ENCODE data around the gene AMBP. TPM values are rescaled to one million over a fixed set of nuclear protein-coding genes. Genes with fewer than 3 reads are reported as not detected.

AMBP gene
- total and polyA plus RNA-seq, 2 of the 13 experiments (the other 11 are each of a cell fraction or from before 2014, with no cell fraction given): 1,510 to 2,580 TPM

GRCh38 chr9:114125476-114126013 is 47.4 kb upstream of the AMBP start:
- peaks cover 63% of the 10 kb centered on the region for H3K4me1 ChIP-seq (ENCODE audit: insufficient read depth, low read length)
- H3K36me3 ChIP-seq (replicated peaks in 1 of 2; ENCODE audit: control insufficient read depth in 1 of 2, insufficient read depth in 2 of 2, low read length in 2 of 2): no peaks in the 10 kb centered on the region
- in situ Hi-C loops (cut with HindIII; ENCODE audit: extremely low pct_ligation_motif_present, low pct_unique_long_range_greater_than_20kb) (no loop called here), intact Hi-C loops (cut with micrococcal nuclease; ENCODE audit: unreplicated experiment) (no loop called here)
- peaks cover 8% of the 10 kb centered on the region; the same call in 1 of the 2 replicates for H3K9me3 ChIP-seq (ENCODE audit: low read length)
- H2AFZ ChIP-seq (ENCODE audit: low read length): no peak overlapping the region
- H3K79me2 ChIP-seq (ENCODE audit: insufficient read depth, low read length): no peaks in the 10 kb centered on the region
- DNase-seq (ENCODE audit: low spot score) (no peak), FAIRE-seq (no peak), ATAC-seq (no peak)
- CTCF ChIA-PET (ENCODE audit: low intra/inter-chr PET ratio, low total read pairs): no interaction called here
- no peak for TF ChIP-seq TRIM22 (IDR thresholded peaks at IDR 0.05)
- TF ChIP-seq STAG1 (CRISPR knock-in tag; IDR thresholded peaks at IDR 0.05): no peak
- 0 out of 2 replicates have a peak, but pooled peaks have one; percentile 30 for TF ChIP-seq NR0B2 (CRISPR knock-in tag; IDR thresholded peaks at IDR 0.05)
- peak; percentile 88; the same call in 1 of the 2 replicates for TF ChIP-seq ZNF768 (CRISPR knock-in tag; IDR thresholded peaks at IDR 0.05)
- no peak for TF ChIP-seq ZFP41 (CRISPR knock-in tag; IDR thresholded peaks at IDR 0.05; ENCODE audit: borderline replicate concordance)
- H4K20me1 ChIP-seq (ENCODE audit: insufficient read depth, low read length): no peaks in the 10 kb centered on the region
- WGBS (ENCODE audit: low lambda C conversion rate): 90% methylated on average over 7 of the region's 10 CpGs
- H3K27me3 ChIP-seq (ENCODE audit: control insufficient read depth in 1 of 2, insufficient read depth in 2 of 2, low read length in 2 of 2): no peaks in the 10 kb centered on the region
- H3K4me3 ChIP-seq (replicated peaks in 1 of 3; ENCODE audit: insufficient read depth in 1 of 3, low read depth in 2 of 3, low read length in 3 of 3): no peak overlapping the region
- POLR2A ChIA-PET: interaction anchor here (1.2 kb wide), 1 partner anchor 49 kb away, joined by 3 read pairs; no protein-coding TSS in a partner anchor
- no TSS peak for BruUV-seq (replicated peaks)
- no peak overlapping the region for H3K27ac ChIP-seq (ENCODE audit: extremely low read length, insufficient read depth, low read length)
- no peak overlapping the region for H3K9ac ChIP-seq (ENCODE audit: insufficient read depth, low read depth, low read length)
- no peak overlapping the region for H3K4me2 ChIP-seq (ENCODE audit: low read depth, low read length)
